ENCODE measurements around the gene STRA6.

DNA sequence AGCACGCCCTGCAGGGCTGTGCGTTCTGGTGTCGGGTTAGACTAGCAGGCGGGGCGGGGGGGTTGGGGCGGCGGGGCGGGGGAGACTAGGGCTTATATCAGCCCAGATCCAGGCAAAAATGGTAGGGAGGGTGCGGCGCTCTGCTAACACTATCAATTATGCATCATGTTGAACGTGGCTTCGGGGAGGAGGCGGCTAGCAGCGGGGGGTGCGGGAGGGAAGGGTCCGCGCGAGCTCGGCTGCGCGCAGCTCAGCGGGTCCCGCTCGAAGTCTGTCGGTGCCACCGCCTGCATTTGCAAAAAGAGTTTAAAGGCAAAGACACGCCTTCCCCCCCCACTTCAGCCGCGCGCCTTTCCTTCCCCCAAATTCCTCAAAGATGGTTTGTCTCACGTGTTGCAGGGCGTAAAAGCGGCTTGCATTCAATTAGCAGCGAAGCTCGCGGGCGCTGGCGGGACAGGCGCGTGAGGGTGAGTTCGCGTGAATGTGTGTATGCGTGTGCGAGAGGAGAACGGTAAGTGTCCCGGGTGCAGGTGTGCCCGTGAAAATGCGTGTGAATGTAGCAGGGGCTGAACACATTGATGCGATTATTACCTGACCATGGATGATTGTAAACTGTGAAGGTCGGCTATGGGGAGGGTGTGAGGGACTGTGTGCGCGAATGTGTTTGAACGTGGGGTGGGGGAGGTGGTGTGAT, 72.3 kb downstream of the STRA6 start, which contains the start of gene ISLR2:
- TF ChIP-seq ZNF274 (IDR thresholded peaks at IDR 0.05; ENCODE audit: low read depth, low read length) (no peak), YY1 (IDR thresholded peaks at IDR 0.05; ENCODE audit: insufficient read depth, insufficient read length) (no peak), SUZ12 (IDR thresholded peaks at IDR 0.05; ENCODE audit: extremely low read depth, insufficient read depth, insufficient read length) (peak; percentile 3)

Data from NT2/D1 (cell line).